Breast epithelium (tissue), 4 donors: ENCODE data around the gene RFX1. TPM values are rescaled to one million over a fixed set of nuclear protein-coding genes. Genes with fewer than 3 reads are reported as not detected.

ENCODE experiments used
- DNase-seq, 2 donors: peaks; one replicate each; pipeline ENCODE4 v3.0.0-alpha.2; 2019; ENCODE audit warnings: low spot score in 2 of 2
- H3K27ac ChIP-seq, 2 donors: fragments of 200-600 bp; sonication (generic) in 1 of 2; one replicate each; pipeline ENCODE4 v1.5.1; 2016 to 2019; ENCODE audit warnings: mild to moderate bottlenecking in 1 of 2
- H3K27me3 ChIP-seq, 2 donors: fragments of 200-600 bp; sonication (generic) in 1 of 2; one replicate each; pipeline versions ENCODE4 v1.5.1 to v1.6.0; 2017 to 2019; ENCODE audit warnings: control low read depth in 1 of 2, mild to moderate bottlenecking in 1 of 2
- H3K36me3 ChIP-seq: fragments of 200-600 bp; one replicate; pipeline ENCODE4 v1.5.1; 2019
- H3K4me1 ChIP-seq, 2 donors: fragments of 200-600 bp; sonication (generic); one replicate each; pipeline ENCODE4 v1.5.1; 2016 to 2019; ENCODE audit warnings: control low read depth in 1 of 2
- H3K4me3 ChIP-seq, 3 donors: fragments of 200-600 bp; sonication (generic); 1 replicate in 2 of 3; 2 replicates in 1 of 3; pipeline ENCODE4 v1.5.1; 2016 to 2019; ENCODE audit warnings: mild to moderate bottlenecking in 3 of 3, moderate library complexity in 2 of 3
- H3K9me3 ChIP-seq, 2 donors: fragments of 200-600 bp; sonication (generic) in 1 of 2; one replicate each; pipeline ENCODE4 v1.5.1; 2016 to 2019; ENCODE audit warnings: control low read depth in 1 of 2
- CTCF ChIP-seq, 3 donors: fragments of 450-650 bp; IDR thresholded peaks; one replicate each; pipeline ENCODE4 v1.5.1; 2016 to 2017; ENCODE audit warnings: antibody characterized with exemption in 3 of 3, mild to moderate bottlenecking in 3 of 3, moderate library complexity in 3 of 3
- POLR2A ChIP-seq: fragments of 450-650 bp; IDR thresholded peaks from one replicate; pipeline ENCODE4 v1.6.1; 2016; ENCODE audit warnings: antibody characterized with exemption, mild to moderate bottlenecking, moderate library complexity
- POLR2AphosphoS5 ChIP-seq, 3 donors: sonication (generic); formaldehyde crosslinking; IDR thresholded peaks; one replicate each; pipeline ENCODE4 v1.6.1; 2017; ENCODE audit warnings: antibody characterized with exemption in 3 of 3
- intact Hi-C: fragments of 100-400 bp; cut with DNase I; formaldehyde crosslinking; loops from one replicate; pipeline ENCODE4 v1.15.1; 2023; ENCODE audit warnings: low total_unique reads
- total RNA-seq, 3 donors: library from RNA; depleted of rRNA; stranded (reverse); fragments of >200 nt; gene quantifications; one replicate each; pipeline ENCODE4 v1.1.0, GENCODE V29; 2016

The RFX1 gene
- total RNA-seq, 3 donors from 2014 or later, result 2.6 to 3.7 (median 3.6) TPM

- no peaks in the 10 kb centered on the region for H3K9me3 ChIP-seq
- H3K4me1 ChIP-seq, result peaks cover 0 to 21% of the 10 kb centered on the region in 2 donors
- TF ChIP-seq CTCF (IDR thresholded peaks at IDR 0.05) (peak in 1 of 3 donors; percentile 11), POLR2A (no peak), POLR2AphosphoS5 (IDR thresholded peaks at IDR 0.05) (peak in 2 of 3 donors; percentile 8 to 97)
- peak overlapping the region; percentile 99 to 100 for H3K27ac ChIP-seq
- intact Hi-C loops, result no loop called here
- H3K27me3 ChIP-seq, result no peaks in the 10 kb centered on the region
- peak; percentile 93 to 96 for DNase-seq
- H3K36me3 ChIP-seq, result no peaks in the 10 kb centered on the region
- H3K4me3 ChIP-seq, result peak overlapping the region; percentile 76 to 88 (median 78)
Measured at GRCh38 chr19:14005349-14006084, 603 bp downstream of the RFX1 start.

GRCh38 chr19:14004619-14005348 is 1.3 kb downstream of the RFX1 start:
- DNase-seq, result peak in 1 of 2 donors; percentile 83
- intact Hi-C loops, result no loop called here
- Histone ChIP-seq H3K27me3 (no peaks in the 10 kb centered on the region), H3K27ac (peak overlapping the region; percentile 99 to 100), H3K36me3 (no peaks in the 10 kb centered on the region), H3K4me1 (peaks cover 0 to 21% of the 10 kb centered on the region in 2 donors), H3K9me3 (no peaks in the 10 kb centered on the region), H3K4me3 (peak overlapping the region; percentile 76 to 88 (median 78))
- peak in 2 of 3 donors; percentile 34 to 51 for TF ChIP-seq POLR2AphosphoS5 (IDR thresholded peaks at IDR 0.05)
- no peak for TF ChIP-seq CTCF (IDR thresholded peaks at IDR 0.05)

- Histone ChIP-seq H3K27ac (peak overlapping the region; percentile 99 to 100), H3K4me3 (no peak overlapping the region), H3K27me3 (no peaks in the 10 kb centered on the region), H3K36me3 (no peaks in the 10 kb centered on the region), H3K4me1 (peaks cover 0 to 21% of the 10 kb centered on the region in 2 donors), H3K9me3 (peaks cover 0 to 8% of the 10 kb centered on the region in 2 donors)
- intact Hi-C loops, result no loop called here
- no peak for DNase-seq
- TF ChIP-seq POLR2AphosphoS5 (IDR thresholded peaks at IDR 0.05) (no peak), CTCF (IDR thresholded peaks at IDR 0.05) (no peak), POLR2A (no peak)
Measured at GRCh38 chr19:14003251-14004055, 2.7 kb downstream of the RFX1 start.

- peak overlapping the region; percentile 99 to 100 for H3K27ac ChIP-seq
- no peak for DNase-seq
- intact Hi-C loops, result no loop called here
Measured at GRCh38 chr19:14002571-14003250, 3.4 kb downstream of the RFX1 start.

More at GRCh38 chr19:14002571-14003250, 3.4 kb downstream of the RFX1 start:
- Histone ChIP-seq H3K27me3 (no peaks in the 10 kb centered on the region), H3K4me1 (peaks cover 0 to 21% of the 10 kb centered on the region in 2 donors), H3K36me3 (no peaks in the 10 kb centered on the region), H3K4me3 (no peak overlapping the region), H3K9me3 (peaks cover 0 to 8% of the 10 kb centered on the region in 2 donors)
- TF ChIP-seq POLR2AphosphoS5 (IDR thresholded peaks at IDR 0.05) (no peak), POLR2A (no peak), CTCF (IDR thresholded peaks at IDR 0.05) (no peak)
